MCF 10A (cell line): ENCODE data around the gene SLIT3. TPM values are rescaled to one million over a fixed set of nuclear protein-coding genes. Genes with fewer than 3 reads are reported as not detected.
A peak's percentile ranks its signal among the peaks of the same experiment; 100 is the strongest.

Source experiments
- BruUV-seq: library from RNA; stranded (reverse); fragments of 400-500 nt; replicated peaks from 2 replicates; lab custom pipeline; 2021; lab: Mats Ljungman, UMichigan
- CTCF ChIA-PET: fragments of 300-600 bp; sonication (Branson Sonifier 250); formaldehyde crosslinking; extraction: SDS; loops from one replicate; lab custom pipeline; 2021; ENCODE audit warnings: antibody characterized with exemption, inconsistent platforms; lab: Yijun Ruan, JAX
- POLR2A ChIA-PET: fragments of 300-600, 350-650 bp; sonication (Branson Sonifier 250); formaldehyde crosslinking; extraction: SDS; loops from one replicate; lab custom pipeline; 2020; ENCODE audit warnings: antibody characterized with exemption, inconsistent platforms; lab: Yijun Ruan, JAX
- DNase-seq: peaks from one replicate; pipeline ENCODE4 v3.0.0-alpha.2; 2018; ENCODE audit not compliant: unreplicated experiment
- H3K27ac Mint-ChIP-seq: one replicate; pipeline ENCODE4 v1.8.0; 2022; ENCODE audit warnings: mild to moderate bottlenecking, low read depth, mixed read lengths; ENCODE audit not compliant: unreplicated experiment
- H3K27me3 Mint-ChIP-seq: one replicate; pipeline ENCODE4 v1.8.0; 2022; ENCODE audit warnings: mixed read lengths; ENCODE audit not compliant: insufficient read depth, unreplicated experiment
- H3K36me3 Mint-ChIP-seq: one replicate; pipeline ENCODE4 v1.8.0; 2022; ENCODE audit warnings: mild to moderate bottlenecking, moderate library complexity, mixed read lengths; ENCODE audit not compliant: insufficient read depth, unreplicated experiment
- H3K4me1 Mint-ChIP-seq: one replicate; pipeline ENCODE4 v1.8.0; 2022; ENCODE audit warnings: mixed read lengths; ENCODE audit not compliant: insufficient read depth, unreplicated experiment
- H3K4me3 Mint-ChIP-seq: one replicate; pipeline ENCODE4 v1.8.0; 2022; ENCODE audit warnings: mild to moderate bottlenecking, moderate library complexity, mixed read lengths; ENCODE audit not compliant: unreplicated experiment
- H3K9me3 Mint-ChIP-seq: one replicate; pipeline ENCODE4 v1.8.0; 2022; ENCODE audit warnings: mixed read lengths; ENCODE audit not compliant: unreplicated experiment
- CTCF ChIP-seq: fragments of 200-600 bp; IDR thresholded peaks from one replicate; pipeline ENCODE4 v1.8.0; 2022; ENCODE audit warnings: antibody characterized with exemption, mild to moderate bottlenecking; ENCODE audit not compliant: unreplicated experiment
- intact Hi-C: fragments of 100-400 bp; cut with micrococcal nuclease; formaldehyde crosslinking; loops from 2 replicates; pipeline ENCODE4 v1.14.1; 2022
- total RNA-seq: library from RNA; stranded (reverse); gene quantifications from 2 replicates; pipeline ENCODE4 v1.2.3, GENCODE V29; 2022

Gene SLIT3
- total RNA-seq, 1 experiment from 2014 or later = 0.89 TPM

- Mint-ChIP-seq H3K9me3 (no peaks in the 10 kb centered on the region), H3K4me3 (no peak overlapping the region), H3K27me3 (peaks cover 18% of the 10 kb centered on the region), H3K36me3 (no peaks in the 10 kb centered on the region), H3K27ac (no peak overlapping the region), H3K4me1 (no peaks in the 10 kb centered on the region)
- CTCF ChIA-PET = interaction anchor here (0.7 to 0.8 kb wide), 2 partner anchors 17 to 298 kb away, joined by 3 read pairs; no protein-coding TSS in a partner anchor
- no peak for DNase-seq
- intact Hi-C loops = no loop called here
- TF ChIP-seq CTCF = no peak
- no TSS peak for BruUV-seq
- POLR2A ChIA-PET = interaction anchor here (0.8 kb wide), 1 partner anchor 47 kb away, joined by 3 read pairs; no protein-coding TSS in a partner anchor
Observed at GRCh38 chr5:168881427-168882149, 419.4 kb downstream of the SLIT3 start.

GRCh38 chr5:168879929-168880328 lies 421.0 kb downstream of the SLIT3 start:
- ChIA-PET POLR2A (no interaction called here), CTCF (interaction anchor here (0.6 to 0.8 kb wide), 3 partner anchors 9 to 1282 kb away, joined by 3 to 4 read pairs (median 3); no protein-coding TSS in a partner anchor)
- intact Hi-C loops = no loop called here
- Mint-ChIP-seq H3K27me3 (peaks cover 33% of the 10 kb centered on the region), H3K36me3 (no peaks in the 10 kb centered on the region), H3K4me1 (no peaks in the 10 kb centered on the region), H3K4me3 (no peak overlapping the region), H3K27ac (no peak overlapping the region), H3K9me3 (no peaks in the 10 kb centered on the region)
- TF ChIP-seq CTCF = no peak
- BruUV-seq = no TSS peak
- peak; percentile 24 for DNase-seq

- Mint-ChIP-seq H3K27me3 (peaks cover 39% of the 10 kb centered on the region), H3K4me3 (no peak overlapping the region), H3K36me3 (no peaks in the 10 kb centered on the region), H3K9me3 (no peaks in the 10 kb centered on the region), H3K4me1 (no peaks in the 10 kb centered on the region), H3K27ac (no peak overlapping the region)
- BruUV-seq = no TSS peak
- ChIA-PET CTCF (interaction anchor here (0.6 to 0.8 kb wide), 2 partner anchors 10 to 514 kb away, joined by 4 to 9 read pairs; no protein-coding TSS in a partner anchor), POLR2A (no interaction called here)
- TF ChIP-seq CTCF = no peak
- intact Hi-C loops = no loop called here
- no peak for DNase-seq
Observed at GRCh38 chr5:168879331-168879730, 421.6 kb downstream of the SLIT3 start.

GRCh38 chr5:168878135-168878745 lies 422.7 kb downstream of the SLIT3 start:
- no peak overlapping the region for H3K4me3 Mint-ChIP-seq
- ChIA-PET CTCF (no interaction called here), POLR2A (no interaction called here)
- no peaks in the 10 kb centered on the region for H3K36me3 Mint-ChIP-seq
- H3K9me3 Mint-ChIP-seq = no peaks in the 10 kb centered on the region
- no peaks in the 10 kb centered on the region for H3K4me1 Mint-ChIP-seq
- H3K27ac Mint-ChIP-seq = no peak overlapping the region
- intact Hi-C loops = no loop called here
- BruUV-seq = no TSS peak
- TF ChIP-seq CTCF = no peak
- peaks cover 41% of the 10 kb centered on the region for H3K27me3 Mint-ChIP-seq
- DNase-seq = no peak
